H1 (cell line): ENCODE data around the gene PRRT1. TPM values are rescaled to one million over a fixed set of nuclear protein-coding genes. Genes with fewer than 3 reads are reported as not detected.

Source experiments
- CTCF ChIA-PET: fragments of 300-600 bp; sonication (Branson Sonifier 250); formaldehyde crosslinking; loops from one replicate; lab custom pipeline; 2021; ENCODE audit not compliant: partially characterized antibody; lab: Charles Lee
- POLR2A ChIA-PET: fragments of 300-600 bp; sonication (Branson Sonifier 250); formaldehyde crosslinking; loops from one replicate; lab custom pipeline; 2021; ENCODE audit warnings: inconsistent platforms; ENCODE audit not compliant: partially characterized antibody; lab: Charles Lee
- DNase-seq, 2 experiments: peaks; one replicate each; pipeline versions ENCODE4 v3.0.0 to v3.0.0-alpha.2; 2010 to 2022; ENCODE audit warnings: low spot score in 2 of 2, low read depth in 1 of 2, mixed read lengths in 1 of 2
- FAIRE-seq: peaks from 2 replicates; lab custom pipeline; 2011; peaks lifted over from hg19 to GRCh38; lab: Jason Lieb, UNC
- H2AFZ ChIP-seq: 2 replicates; pipeline ENCODE4 v1.8.1; 2012; ENCODE audit warnings: low read length, inconsistent platforms
- H2AK5ac ChIP-seq: 2 replicates; pipeline ENCODE4 v1.6.1; 2013; ENCODE audit warnings: low read depth, low read length
- H2BK120ac ChIP-seq: replicated peaks from 2 replicates; pipeline ENCODE3; 2013; ENCODE audit warnings: low read depth, low read length, inconsistent platforms
- H2BK12ac ChIP-seq: 2 replicates; pipeline ENCODE4 v1.6.1; 2013; ENCODE audit warnings: low read depth, low read length
- H2BK15ac ChIP-seq: 2 replicates; pipeline ENCODE4 v1.6.1; 2013; ENCODE audit warnings: low read length
- H2BK20ac ChIP-seq: 2 replicates; pipeline ENCODE4 v1.6.1; 2013; ENCODE audit warnings: low read length
- H2BK5ac ChIP-seq: 2 replicates; pipeline ENCODE4 v1.6.1; 2013; ENCODE audit warnings: low read depth, low read length
- H3K14ac ChIP-seq: 2 replicates; pipeline ENCODE4 v1.6.1; 2013; ENCODE audit warnings: inconsistent platforms; ENCODE audit not compliant: insufficient read length
- H3K18ac ChIP-seq: 2 replicates; pipeline ENCODE4 v1.6.1; 2013; ENCODE audit warnings: low read length; ENCODE audit errors: extremely low read depth
- H3K23ac ChIP-seq: 2 replicates; pipeline ENCODE4 v1.6.1; 2013; ENCODE audit warnings: inconsistent platforms; ENCODE audit not compliant: insufficient read length
- H3K23me2 ChIP-seq: 2 replicates; pipeline ENCODE4 v1.6.1; 2013; ENCODE audit warnings: low read depth, low read length
- H3K27ac ChIP-seq: 2 replicates; pipeline ENCODE4 v1.6.1; 2011; ENCODE audit warnings: low read depth, low read length, inconsistent platforms
- H3K27me3 ChIP-seq, 4 experiments: replicated peaks in 1 of 4; 1 replicate in 1 of 4; 2 replicates in 3 of 4; pipeline versions ENCODE4 v1.6.1 to v1.8.1; 2011 to 2013; ENCODE audit warnings: low read length in 3 of 4, mild to moderate bottlenecking in 3 of 4, inconsistent platforms in 2 of 4, mixed read lengths in 2 of 4, moderate library complexity in 1 of 4; ENCODE audit not compliant: control insufficient read depth in 3 of 4, insufficient read depth in 3 of 4; ENCODE audit errors: extremely low read depth in 1 of 4
- H3K36me3 ChIP-seq, 4 experiments: 2 replicates each; pipeline versions ENCODE4 v1.6.1 to v1.8.1; 2011 to 2013; ENCODE audit warnings: mild to moderate bottlenecking in 4 of 4, low read length in 3 of 4, moderate library complexity in 2 of 4, control low read depth in 1 of 4, inconsistent platforms in 1 of 4; ENCODE audit not compliant: insufficient read depth in 4 of 4, control insufficient read depth in 2 of 4
- H3K4ac ChIP-seq: replicated peaks from 2 replicates; pipeline ENCODE3; 2013; ENCODE audit warnings: low read length, low read depth, mixed read lengths, inconsistent platforms; ENCODE audit not compliant: insufficient read length
- H3K4me1 ChIP-seq, 4 experiments: replicated peaks in 1 of 4; 1 replicate in 1 of 4; 2 replicates in 3 of 4; pipeline versions ENCODE4 v1.6.1 to v1.8.1; 2011 to 2013; ENCODE audit warnings: low read length in 3 of 4, inconsistent platforms in 2 of 4, mixed read lengths in 1 of 4; ENCODE audit not compliant: insufficient read depth in 4 of 4, control insufficient read depth in 3 of 4
- H3K4me2 ChIP-seq, 2 experiments: 2 replicates each; pipeline versions ENCODE4 v1.6.1 to v1.8.1; 2011 to 2013; ENCODE audit warnings: low read depth in 2 of 2, low read length in 2 of 2, control low read depth in 1 of 2, inconsistent platforms in 1 of 2, mild to moderate bottlenecking in 1 of 2; ENCODE audit not compliant: insufficient read depth in 1 of 2
- H3K4me3 ChIP-seq, 4 experiments: fragments of 200-600, 300-600 bp in 1 of 4; sonication (generic), shearing (Covaris generic), sonication (Bioruptor Twin) in 1 of 4; 2 replicates each; pipeline versions ENCODE4 v1.5.1 to v1.8.1; 2011 to 2016; ENCODE audit warnings: low read length in 4 of 4, low read depth in 3 of 4, control low read depth in 2 of 4, inconsistent platforms in 2 of 4, mild to moderate bottlenecking in 2 of 4, mixed read lengths in 1 of 4, moderate library complexity in 1 of 4; ENCODE audit not compliant: insufficient read depth in 2 of 4; ENCODE audit errors: extremely low read depth in 1 of 4
- H3K56ac ChIP-seq: replicated peaks from 2 replicates; pipeline ENCODE3; 2013; ENCODE audit warnings: low read depth, mild to moderate bottlenecking, mixed read lengths, low read length, inconsistent platforms; ENCODE audit not compliant: insufficient read length
- H3K79me1 ChIP-seq: 2 replicates; pipeline ENCODE4 v1.6.1; 2013; ENCODE audit warnings: low read depth, low read length, control low read depth
- H3K79me2 ChIP-seq, 2 experiments: 2 replicates each; pipeline versions ENCODE4 v1.6.1 to v1.8.1; 2012 to 2013; ENCODE audit warnings: low read length in 2 of 2, mild to moderate bottlenecking in 2 of 2, inconsistent platforms in 1 of 2; ENCODE audit not compliant: insufficient read depth in 2 of 2, control insufficient read depth in 1 of 2
- H3K9ac ChIP-seq, 4 experiments: replicated peaks in 1 of 4; 1 replicate in 1 of 4; 2 replicates in 3 of 4; pipeline versions ENCODE4 v1.6.1 to v1.8.1; 2011 to 2013; ENCODE audit warnings: low read depth in 3 of 4, low read length in 3 of 4, control low read depth in 2 of 4, mild to moderate bottlenecking in 2 of 4, moderate library complexity in 2 of 4, inconsistent platforms in 1 of 4; ENCODE audit errors: extremely low read depth in 1 of 4
- H3K9me3 ChIP-seq, 2 experiments: 2 replicates each; pipeline versions ENCODE4 v1.6.1 to v1.8.1; 2012 to 2013; ENCODE audit warnings: mild to moderate bottlenecking in 2 of 2, moderate library complexity in 2 of 2, control low read depth in 1 of 2, inconsistent platforms in 1 of 2, low read depth in 1 of 2, low read length in 1 of 2, mixed read lengths in 1 of 2; ENCODE audit not compliant: insufficient read depth in 2 of 2
- H4K20me1 ChIP-seq, 2 experiments: replicated peaks in 1 of 2; 2 replicates each; pipeline versions ENCODE3 to v1.8.1; 2011 to 2013; ENCODE audit warnings: inconsistent platforms in 2 of 2, low read length in 2 of 2, mild to moderate bottlenecking in 1 of 2; ENCODE audit not compliant: insufficient read depth in 2 of 2, control insufficient read depth in 1 of 2
- H4K5ac ChIP-seq: 2 replicates; pipeline ENCODE4 v1.6.1; 2013; ENCODE audit warnings: low read length, low read depth, mixed read lengths, inconsistent platforms; ENCODE audit not compliant: insufficient read length
- H4K8ac ChIP-seq: 2 replicates; pipeline ENCODE4 v1.8.0; 2013; ENCODE audit warnings: mild to moderate bottlenecking, moderate library complexity, low read length, inconsistent platforms; ENCODE audit not compliant: insufficient read depth; ENCODE audit errors: extremely low read depth
- H4K91ac ChIP-seq: replicated peaks from 2 replicates; pipeline ENCODE3; 2013; ENCODE audit warnings: low read length, mixed read lengths, inconsistent platforms; ENCODE audit not compliant: insufficient read length
- ASH2L ChIP-seq: fragments of 200-600, 300-600 bp; sonication (generic); IDR thresholded peaks from one replicate; pipeline ENCODE4 v1.7.1; 2017; ENCODE audit warnings: low read length
- CEBPB ChIP-seq: IDR thresholded peaks from 2 replicates; pipeline ENCODE4 v1.6.1; 2012; ENCODE audit warnings: low read depth, low read length
- CTBP2 ChIP-seq: IDR thresholded peaks from 2 replicates; pipeline ENCODE4 v1.7.0; 2011; ENCODE audit warnings: borderline replicate concordance, mild to moderate bottlenecking, moderate library complexity, mixed read lengths, low read length; ENCODE audit not compliant: insufficient read depth, insufficient read length
- GABPA ChIP-seq: IDR thresholded peaks from 2 replicates; pipeline ENCODE4 v1.6.1; 2011; ENCODE audit warnings: mild to moderate bottlenecking, low read length, moderate library complexity, borderline replicate concordance; ENCODE audit not compliant: insufficient read depth
- GTF2F1 ChIP-seq: IDR thresholded peaks from 2 replicates; pipeline ENCODE4 v1.6.1; 2012; ENCODE audit warnings: low read depth, low read length, improper control_type of control experiment, borderline replicate concordance
- KDM4A ChIP-seq: IDR thresholded peaks from one replicate; pipeline ENCODE4 v1.7.1; 2012; ENCODE audit warnings: low read depth, mild to moderate bottlenecking, moderate library complexity, low read length, inconsistent platforms; ENCODE audit not compliant: severe bottlenecking
- POLR2A ChIP-seq, 2 experiments: IDR thresholded peaks; 1 replicate in 1 of 2; 2 replicates in 1 of 2; pipeline ENCODE4 v1.6.1; 2011; ENCODE audit warnings: low read depth in 2 of 2, low read length in 2 of 2, mild to moderate bottlenecking in 2 of 2; ENCODE audit errors: control extremely low read depth in 1 of 2
- POLR2AphosphoS5 ChIP-seq: IDR thresholded peaks from 2 replicates; pipeline ENCODE4 v1.6.1; 2011; ENCODE audit warnings: low read depth, low read length
- SP4 ChIP-seq: IDR thresholded peaks from 2 replicates; pipeline ENCODE4 v1.6.1; 2012; ENCODE audit warnings: low read length, inconsistent platforms
- SRF ChIP-seq: IDR thresholded peaks from 2 replicates; pipeline ENCODE4 v1.6.1; 2011; ENCODE audit warnings: mild to moderate bottlenecking, low read depth, low read length, moderate library complexity
- TAF7 ChIP-seq: optimal IDR thresholded peaks from 2 replicates; pipeline ENCODE3; 2011; ENCODE audit warnings: low read depth, mild to moderate bottlenecking, inconsistent platforms, low read length, moderate library complexity, borderline replicate concordance
- TCF12 ChIP-seq: IDR thresholded peaks from 2 replicates; pipeline ENCODE4 v1.6.1; 2011; ENCODE audit warnings: low read depth, mild to moderate bottlenecking, low read length
- TEAD4 ChIP-seq: IDR thresholded peaks from 2 replicates; pipeline ENCODE4 v1.6.1; 2012; ENCODE audit warnings: low read depth, low read length, inconsistent platforms, mixed read lengths
- WGBS, 2 experiments: shearing (Covaris generic) in 1 of 2; methylation state at CpG; one replicate each; pipeline versions ENCODE4 v1.1.6 to v1.1.7; 2013 to 2015; ENCODE audit warnings: low lambda C conversion rate in 2 of 2, mixed read lengths in 2 of 2, inconsistent platforms in 1 of 2, low coverage in 1 of 2, missing lambda C conversion rate in 1 of 2; ENCODE audit not compliant: insufficient replicate concordance in 2 of 2, insufficient coverage in 1 of 2, insufficient read length in 1 of 2; ENCODE audit errors: extremely low coverage in 1 of 2, missing lambda C conversion rate in 1 of 2; 5-methylcytosine and 5-hydroxymethylcytosine counted together
- polyA plus RNA-seq, 7 experiments: library from polyadenylated mRNA; depleted of rRNA in 3 of 7; stranded (reverse) in 5 of 7; unstranded in 2 of 7; fragments of >200 nt in 5 of 7; fragments of 200-250 nt in 2 of 7; gene quantifications; 1 replicate in 5 of 7; 2 replicates in 1 of 7; 4 replicates in 1 of 7; pipeline versions ENCODE4 v1.2.1 to v1.2.3, GENCODE V29; 2011 to 2013; ENCODE audit warnings: missing spikeins in 2 of 7, mixed read lengths in 2 of 7
- total RNA-seq: library from RNA; stranded (reverse); fragmentation: NEBNext Ultra II Directional; extraction: Animal tissue kit (Norgen Biotek cat#: 25700); gene quantifications from 2 replicates; pipeline ENCODE4 v1.2.1, GENCODE V29; 2021

PRRT1 gene
- total and polyA plus RNA-seq, 2 of the 8 experiments (the other 6 are each of a cell fraction or from before 2014, with no cell fraction given): 0.71 to 2.8 TPM

- FAIRE-seq (no peak), DNase-seq (no peak)
- no peak overlapping the region for H3K9ac ChIP-seq
- no peak overlapping the region for H3K4ac ChIP-seq
- no peak overlapping the region for H4K91ac ChIP-seq
- peaks cover 0 to 8% of the 10 kb centered on the region in 2 experiments; a peak in 1 of 4 replicates for H3K79me2 ChIP-seq
- no peak overlapping the region for H3K14ac ChIP-seq
- no peak overlapping the region for H2BK20ac ChIP-seq
- CTCF ChIA-PET: interaction anchor here (0.7 to 1.6 kb wide), 4 partner anchors 9 to 43 kb away, joined by 3 to 5 read pairs (median 4); no protein-coding TSS in a partner anchor
- POLR2A ChIA-PET: interaction anchor here (0.8 to 1.5 kb wide), 3 partner anchors 10 to 38 kb away, joined by 3 to 4 read pairs (median 3); no protein-coding TSS in a partner anchor
- peaks cover 1 to 12% (median 4%) of the 10 kb centered on the region in 4 experiments; a peak in 5 of 7 replicates for H3K4me1 ChIP-seq
- no peak overlapping the region for H2BK5ac ChIP-seq
- no peak overlapping the region for H3K4me2 ChIP-seq
- 87% methylated on average over 4 of the region's 4 CpGs; no CpG with 5 or more reads in 1 of the 2 experiments for WGBS, 2 experiments
- H3K9me3 ChIP-seq: no peaks in the 10 kb centered on the region
- no peak overlapping the region for H2AK5ac ChIP-seq
- H3K36me3 ChIP-seq: peaks cover 3 to 20% (median 10%) of the 10 kb centered on the region in 4 experiments; a peak in 7 of 8 replicates
- no peak for TF ChIP-seq TEAD4
- no peak for TF ChIP-seq POLR2AphosphoS5
- no peak for TF ChIP-seq TAF7
- TF ChIP-seq POLR2A (IDR thresholded peaks at IDR 0.05; ENCODE audit: control extremely low read depth in 1 of 2, low read depth in 2 of 2, low read length in 2 of 2): no peak
- no peak for TF ChIP-seq GTF2F1
- TF ChIP-seq ASH2L: no peak
- TF ChIP-seq CEBPB: no peak
- no peak for TF ChIP-seq CTBP2
- no peak for TF ChIP-seq SRF
- TF ChIP-seq KDM4A: no peak
- no peak for TF ChIP-seq GABPA
- no peak for TF ChIP-seq TCF12
- no peak for TF ChIP-seq SP4
- H3K27ac ChIP-seq: no peak overlapping the region
- no peaks in the 10 kb centered on the region; the same call in 1 of the 2 replicates for H3K79me1 ChIP-seq
- no peak overlapping the region for H4K5ac ChIP-seq
- H3K23me2 ChIP-seq: no peaks in the 10 kb centered on the region
- no peak overlapping the region for H3K23ac ChIP-seq
- H2AFZ ChIP-seq: no peak overlapping the region
- H3K18ac ChIP-seq: no peak overlapping the region
- H2BK12ac ChIP-seq: no peak overlapping the region
- H4K20me1 ChIP-seq: peaks cover 5% of the 10 kb centered on the region in 2 experiments
- no peak overlapping the region for H2BK15ac ChIP-seq
- H3K4me3 ChIP-seq: no peak overlapping the region
- no peak overlapping the region for H4K8ac ChIP-seq
- H3K56ac ChIP-seq: no peak overlapping the region
- no peaks in the 10 kb centered on the region for H3K27me3 ChIP-seq
- H2BK120ac ChIP-seq: no peak overlapping the region
Observed at GRCh38 chr6:32123681-32124080, 28.1 kb downstream of the PRRT1 start.
